ENCODE measurements around the gene LHFPL6. TPM values are rescaled to one million over a fixed set of nuclear protein-coding genes. Genes with fewer than 3 reads are reported as not detected.

Gene LHFPL6
- 10 to 100 TPM; 57.5 to 75.3 (median 61.4) TPM for total RNA-seq (2021; fragmentation: NEBNext Ultra II Directional; extraction: Animal tissue kit (Norgen Biotek cat#: 25700))
- long read RNA-seq, partial matches to known transcripts: 1 of 21 reads
- long read RNA-seq, other reads (novel, unspliced or antisense): 19 of 21 reads

GRCh38 chr13:39602614-39603366, at the start of gene LHFPL6:
Gene LHFPL6 (minus strand): TSS chr13:39603193.
- TF ChIP-seq CTCF (IDR thresholded peaks at IDR 0.05): peak; percentile 68
- peaks cover 14% of the 10 kb centered on the region for H3K36me3 Mint-ChIP-seq (ENCODE audit: low read depth)
- no peaks in the 10 kb centered on the region for H3K9me3 Mint-ChIP-seq
- H3K27ac Mint-ChIP-seq: peak within 1 kb of the TSS; percentile 93
- peak; percentile 71 for DNase-seq
- H3K4me3 Mint-ChIP-seq: peak within 1 kb of the TSS; percentile 97
- peaks cover 1% of the 10 kb centered on the region; the same call in 1 of the 2 replicates for H3K27me3 Mint-ChIP-seq (ENCODE audit: insufficient read depth)
- H3K4me1 Mint-ChIP-seq (ENCODE audit: low read depth): peaks cover 52% of the 10 kb centered on the region

- H3K36me3 Mint-ChIP-seq (ENCODE audit: low read depth): no peaks in the 10 kb centered on the region
- H3K4me3 Mint-ChIP-seq: no peak overlapping the region
- H3K27ac Mint-ChIP-seq: no peak overlapping the region
- H3K27me3 Mint-ChIP-seq (ENCODE audit: insufficient read depth): peaks cover 11% of the 10 kb centered on the region; the same call in 1 of the 2 replicates
- no peak for DNase-seq
- no peaks in the 10 kb centered on the region for H3K4me1 Mint-ChIP-seq (ENCODE audit: low read depth)
- H3K9me3 Mint-ChIP-seq: no peaks in the 10 kb centered on the region
- no peak for TF ChIP-seq CTCF (IDR thresholded peaks at IDR 0.05)
Observed at GRCh38 chr13:39646122-39646521, 43.1 kb upstream of the LHFPL6 start.

- no peaks in the 10 kb centered on the region for H3K9me3 Mint-ChIP-seq
- no peaks in the 10 kb centered on the region for H3K4me1 Mint-ChIP-seq (ENCODE audit: low read depth)
- H3K27me3 Mint-ChIP-seq (ENCODE audit: insufficient read depth): peaks cover 19% of the 10 kb centered on the region
- H3K36me3 Mint-ChIP-seq (ENCODE audit: low read depth): no peaks in the 10 kb centered on the region
- no peak for DNase-seq
- H3K27ac Mint-ChIP-seq: no peak overlapping the region
- TF ChIP-seq CTCF (IDR thresholded peaks at IDR 0.05): no peak
- no peak overlapping the region for H3K4me3 Mint-ChIP-seq
Observed at GRCh38 chr13:39641645-39642044, 38.7 kb upstream of the LHFPL6 start.

GRCh38 chr13:39637890-39638289, 34.9 kb upstream of the LHFPL6 start:
- TF ChIP-seq CTCF (IDR thresholded peaks at IDR 0.05): no peak
- Mint-ChIP-seq H3K9me3 (no peaks in the 10 kb centered on the region), H3K4me3 (no peak overlapping the region), H3K27me3 (ENCODE audit: insufficient read depth) (peaks cover 24% of the 10 kb centered on the region), H3K27ac (no peak overlapping the region), H3K36me3 (ENCODE audit: low read depth) (no peaks in the 10 kb centered on the region), H3K4me1 (ENCODE audit: low read depth) (no peaks in the 10 kb centered on the region)
- DNase-seq: no peak

GRCh38 chr13:39635564-39635963, 32.6 kb upstream of the LHFPL6 start:
- no peak overlapping the region for H3K4me3 Mint-ChIP-seq
- TF ChIP-seq CTCF (IDR thresholded peaks at IDR 0.05): no peak
- no peaks in the 10 kb centered on the region for H3K36me3 Mint-ChIP-seq (ENCODE audit: low read depth)
- H3K27me3 Mint-ChIP-seq (ENCODE audit: insufficient read depth): peaks cover 23% of the 10 kb centered on the region
- no peaks in the 10 kb centered on the region for H3K9me3 Mint-ChIP-seq
- DNase-seq: no peak
- no peaks in the 10 kb centered on the region for H3K4me1 Mint-ChIP-seq (ENCODE audit: low read depth)
- no peak overlapping the region for H3K27ac Mint-ChIP-seq

All from HFFc6 (cell line).